HG03045 (cell line): ENCODE results near the gene MRPL41.
"Not testable (repeated sequence)": the region's sequence is repeated elsewhere in the genome, so short reads cannot be mapped to it uniquely, and the experiment has no call there.

Source experiments
- ATAC-seq: cut with Tn5 transposase; IDR thresholded peaks from one replicate; pipeline ENCODE4 v1.9.1; 2021; ENCODE audit warnings: mild to moderate bottlenecking, moderate library complexity; ENCODE audit not compliant: unreplicated experiment

Gene MRPL41

GRCh38 chr9:137521405-137521985, 30.2 kb upstream of the MRPL41 start:
- ATAC-seq: no peak

GRCh38 chr9:137522746-137523455, 28.8 kb upstream of the MRPL41 start:
- no peak for ATAC-seq

GRCh38 chr9:137524161-137524980, 27.3 kb upstream of the MRPL41 start:
- ATAC-seq: no peak

GRCh38 chr9:137524981-137525317, 26.7 kb upstream of the MRPL41 start:
- no peak for ATAC-seq

- no peak for ATAC-seq
Measured at GRCh38 chr9:137530331-137530730, 21.3 kb upstream of the MRPL41 start.

- ATAC-seq: no peak
Measured at GRCh38 chr9:137531099-137531765, 20.4 kb upstream of the MRPL41 start.

GRCh38 chr9:137532891-137533468, 18.7 kb upstream of the MRPL41 start:
- ATAC-seq: not testable (repeated sequence)

- ATAC-seq: no peak
Measured at GRCh38 chr9:137534256-137535119, 17.2 kb upstream of the MRPL41 start.

- ATAC-seq: no peak
Measured at GRCh38 chr9:137535120-137535428, 16.6 kb upstream of the MRPL41 start.

- ATAC-seq: not testable (repeated sequence)
Measured at GRCh38 chr9:137536594-137537131, 15.0 kb upstream of the MRPL41 start.

- no peak for ATAC-seq
Measured at GRCh38 chr9:137538058-137538457, 13.6 kb upstream of the MRPL41 start.

- no peak for ATAC-seq
Measured at GRCh38 chr9:137540536-137540935, 11.1 kb upstream of the MRPL41 start.

- ATAC-seq: no peak
Measured at GRCh38 chr9:137542486-137542885, 9.2 kb upstream of the MRPL41 start.

- no peak for ATAC-seq
Measured at GRCh38 chr9:137543237-137543963, 8.3 kb upstream of the MRPL41 start.

- ATAC-seq: no peak
Measured at GRCh38 chr9:137544176-137544760, 7.4 kb upstream of the MRPL41 start.

GRCh38 chr9:137545123-137545522, 6.6 kb upstream of the MRPL41 start:
- ATAC-seq: no peak

GRCh38 chr9:137547687-137548543, 3.8 kb upstream of the MRPL41 start:
- no peak for ATAC-seq

- no peak for ATAC-seq
Measured at GRCh38 chr9:137550231-137550621, 1.5 kb upstream of the MRPL41 start, which contains the start of gene PNPLA7. Gene PNPLA7 (minus strand): TSS chr9:137550402. CDS start chr9:137550197, 205 bp downstream.
